K562 (cell line): ENCODE measurements around the gene SLC35G3. TPM values are rescaled to one million over a fixed set of nuclear protein-coding genes. Genes with fewer than 3 reads are reported as not detected.

Experiments used
- ATAC-seq: fragments of 200-7000 bp; cut with Tn5 transposase; 3 replicates; pipeline ENCODE4 v1.9.1; 2020; ENCODE audit warnings: moderate library complexity
- BruUV-seq: library from RNA; stranded (reverse); fragments of 400-500 nt; replicated peaks from 2 replicates; lab custom pipeline; 2021; lab: Mats Ljungman, UMichigan
- CTCF ChIA-PET: fragments of 300-600 bp; formaldehyde crosslinking; extraction: SDS; loops from one replicate; lab custom pipeline; 2021; ENCODE audit warnings: low intra/inter-chr PET ratio; lab: Yijun Ruan, JAX
- POLR2A ChIA-PET: fragments of 300-600, 350-650 bp; sonication (Branson Sonifier 250); formaldehyde crosslinking; extraction: SDS; loops from one replicate; lab custom pipeline; 2021; ENCODE audit warnings: antibody characterized with exemption, inconsistent platforms; lab: Yijun Ruan, JAX
- DNase-seq, 4 experiments: peaks; one replicate each; pipeline versions ENCODE4 v3.0.0 to v3.0.0-alpha.2; 2011 to 2018; ENCODE audit warnings: low spot score in 3 of 4, mixed read lengths in 3 of 4; ENCODE audit errors: extremely low read depth in 1 of 4
- FAIRE-seq: peaks from 2 replicates; lab custom pipeline; 2011; peaks lifted over from hg19 to GRCh38; lab: Jason Lieb, UNC
- H2AFZ ChIP-seq: 2 replicates; pipeline ENCODE4 v1.6.0; 2011; ENCODE audit warnings: low read depth, low read length, control low read depth, inconsistent platforms
- H3K27ac ChIP-seq: fragments of 200-600 bp; 3 replicates; pipeline ENCODE4 v1.8.0; 2011; ENCODE audit warnings: low read depth, mild to moderate bottlenecking, control low read depth, inconsistent platforms, low read length, moderate library complexity, mixed read lengths; ENCODE audit errors: extremely low read depth
- H3K27me3 ChIP-seq, 2 experiments: fragments of 300-600 bp in 1 of 2; 2 replicates in 1 of 2; 3 replicates in 1 of 2; pipeline versions ENCODE4 v1.6.0 to v1.8.0; 2011; ENCODE audit warnings: inconsistent platforms in 2 of 2, low read length in 2 of 2, mild to moderate bottlenecking in 1 of 2, mixed read lengths in 1 of 2, moderate library complexity in 1 of 2; ENCODE audit not compliant: control insufficient read depth in 2 of 2, insufficient read depth in 2 of 2
- H3K36me3 ChIP-seq: fragments of 300-600 bp; 3 replicates; pipeline ENCODE4 v1.8.0; 2011; ENCODE audit warnings: mild to moderate bottlenecking, low read length, inconsistent platforms; ENCODE audit not compliant: control insufficient read depth, insufficient read depth
- H3K4me1 ChIP-seq, 2 experiments: fragments of 200-600 bp in 1 of 2; replicated peaks in 1 of 2; 2 replicates in 1 of 2; 3 replicates in 1 of 2; pipeline versions ENCODE4 v1.5.1 to v1.8.0; 2011; ENCODE audit warnings: inconsistent platforms in 2 of 2, low read length in 2 of 2, mild to moderate bottlenecking in 1 of 2, mixed read lengths in 1 of 2, moderate library complexity in 1 of 2; ENCODE audit not compliant: control insufficient read depth in 2 of 2, insufficient read depth in 2 of 2
- H3K4me2 ChIP-seq: 2 replicates; pipeline ENCODE4 v1.6.1; 2011; ENCODE audit warnings: low read length, control low read depth, inconsistent platforms, mixed read lengths; ENCODE audit not compliant: insufficient read depth
- H3K4me3 ChIP-seq: fragments of 200-600 bp; sonication (generic), shearing (Covaris generic); 2 replicates; pipeline ENCODE4 v1.5.1; 2016; ENCODE audit warnings: control low read depth, inconsistent platforms
- H3K79me2 ChIP-seq: fragments of 200-600 bp; 3 replicates; pipeline ENCODE4 v1.8.0; 2011; ENCODE audit warnings: low read length, inconsistent platforms; ENCODE audit not compliant: control insufficient read depth, insufficient read depth
- H3K9ac ChIP-seq, 2 experiments: 2 replicates each; pipeline versions ENCODE4 v1.6.0 to v1.6.1; 2011; ENCODE audit warnings: low read depth in 2 of 2, low read length in 2 of 2, control low read depth in 1 of 2, inconsistent platforms in 1 of 2, mild to moderate bottlenecking in 1 of 2, mixed read lengths in 1 of 2; ENCODE audit not compliant: insufficient read depth in 1 of 2
- H3K9me1 ChIP-seq: one replicate; pipeline ENCODE4 v1.6.0; 2011; ENCODE audit warnings: inconsistent platforms, mild to moderate bottlenecking, low read length, moderate library complexity; ENCODE audit not compliant: control insufficient read depth, insufficient read depth
- H3K9me3 ChIP-seq: replicated peaks from 2 replicates; pipeline ENCODE4 v1.5.1; 2011; ENCODE audit warnings: low read depth, low read length, inconsistent platforms; ENCODE audit not compliant: control insufficient read depth, insufficient read depth
- H4K20me1 ChIP-seq: replicated peaks from 2 replicates; pipeline ENCODE4 v1.6.1; 2011; ENCODE audit warnings: low read length, inconsistent platforms, mixed read lengths; ENCODE audit not compliant: control insufficient read depth, insufficient read depth
- AFF1 ChIP-seq, 2 experiments: fragments of 450-650 bp; IDR thresholded peaks; 2 replicates each; pipeline ENCODE4 v1.6.1; 2018; ENCODE audit warnings: mild to moderate bottlenecking in 2 of 2, low read depth in 1 of 2; ENCODE audit not compliant: partially characterized antibody in 2 of 2
- DNMT1 ChIP-seq: fragments of 450-650 bp; IDR thresholded peaks from 2 replicates; pipeline ENCODE4 v1.6.1; 2016; ENCODE audit warnings: antibody characterized with exemption, mild to moderate bottlenecking
- EZH2 ChIP-seq: IDR thresholded peaks from 2 replicates; pipeline ENCODE4 v1.6.1; 2012; ENCODE audit warnings: low read depth, mild to moderate bottlenecking, inconsistent platforms, low read length, borderline replicate concordance
- NFYB ChIP-seq: IDR thresholded peaks from 2 replicates; pipeline ENCODE4 v1.6.1; 2011; ENCODE audit warnings: mild to moderate bottlenecking, moderate library complexity; ENCODE audit not compliant: insufficient read length; ENCODE audit errors: extremely low read depth
- POLR2AphosphoS2 ChIP-seq: IDR thresholded peaks from 2 replicates; pipeline ENCODE4 v1.6.1; 2012; ENCODE audit warnings: low read length, improper control_type of control experiment
- PREB ChIP-seq: sonication (generic); formaldehyde crosslinking; IDR thresholded peaks from 2 replicates; pipeline ENCODE4 v1.8.1; 2023; ENCODE audit warnings: mild to moderate bottlenecking, missing genetic modification reagents
- RBM17 ChIP-seq: fragments of 200-400 bp; formaldehyde crosslinking; IDR thresholded peaks from 2 replicates; pipeline ENCODE4 v1.6.1; 2017; ENCODE audit warnings: low read depth, mild to moderate bottlenecking, low read length, borderline replicate concordance
- UBTF ChIP-seq, 2 experiments: IDR thresholded peaks; 2 replicates each; pipeline ENCODE4 v1.6.1; 2012; ENCODE audit warnings: improper control_type of control experiment in 2 of 2, low read depth in 2 of 2, low read length in 2 of 2, borderline replicate concordance in 1 of 2
- ZBTB8A ChIP-seq: fragments of 450-650 bp; IDR thresholded peaks from 2 replicates; pipeline ENCODE4 v1.6.1; 2018; ENCODE audit warnings: mild to moderate bottlenecking, moderate library complexity; ENCODE audit not compliant: partially characterized antibody
- ZHX1 ChIP-seq: fragments of 150-350 bp; conservative IDR thresholded peaks from 2 replicates; pipeline ENCODE4 v1.6.1; 2014; ENCODE audit warnings: low read length
- ZNF586 ChIP-seq: fragments of 450-650 bp; formaldehyde crosslinking; conservative IDR thresholded peaks from 2 replicates; pipeline ENCODE4 v1.4.0; 2020; ENCODE audit warnings: mild to moderate bottlenecking, moderate library complexity
- WGBS: fragments of 100-300 bp; shearing (Covaris generic); methylation state at CpG from one replicate; pipeline ENCODE4 v1.1.6; 2016; ENCODE audit warnings: low coverage, mixed read lengths; ENCODE audit not compliant: insufficient coverage; ENCODE audit errors: missing lambda C conversion rate; 5-methylcytosine and 5-hydroxymethylcytosine counted together
- in situ Hi-C: fragments of 300-500 bp; cut with MboI; formaldehyde crosslinking; loops from 4 replicates; pipeline ENCODE4 v1.15.0; 2018; ENCODE audit warnings: inconsistent platforms, mixed read lengths
- intact Hi-C: fragments of 100-400 bp; cut with micrococcal nuclease; formaldehyde crosslinking; loops from 2 replicates; pipeline ENCODE4 v1.14.2; 2022
- polyA plus RNA-seq, 8 experiments: library from polyadenylated mRNA; depleted of rRNA in 4 of 8; stranded (reverse) in 5 of 8; unstranded in 3 of 8; fragments of >200 nt; fragmentation: Nextera tagmentation in 2 of 8; fragmentation: Illumina TruSeq in 1 of 8; extraction: Ambion mirVana in 2 of 8; extraction: Trizol in 1 of 8; gene quantifications; 2 replicates each; pipeline versions ENCODE4 v1.2.1 to v1.2.3, GENCODE V29; 2011 to 2014; ENCODE audit warnings: inconsistent platforms in 1 of 8, missing spikeins in 1 of 8
- total RNA-seq, 7 experiments: library from RNA; depleted of rRNA in 6 of 7; stranded (reverse); fragments of >200 nt in 6 of 7; fragmentation: Illumina TruSeq in 2 of 7; extraction: Trizol in 2 of 7; gene quantifications; 2 replicates each; pipeline versions ENCODE4 v1.2.1 to v1.2.3, GENCODE V29; 2011 to 2021; ENCODE audit warnings: low replicate concordance in 1 of 7

Gene SLC35G3
- total and polyA plus RNA-seq, 9 of the 15 experiments (the other 6 are each of a cell fraction or from before 2014, with no cell fraction given): not detected

GRCh38 chr17:35222452-35222851 lies 28.3 kb upstream of the SLC35G3 start:
- Histone ChIP-seq H3K79me2 (no peaks in the 10 kb centered on the region), H3K4me2 (no peak overlapping the region), H4K20me1 (no peaks in the 10 kb centered on the region), H3K27me3 (peaks cover 5 to 11% of the 10 kb centered on the region in 2 experiments; a peak in 4 of 5 replicates), H2AFZ (no peak overlapping the region), H3K4me3 (no peak overlapping the region), H3K9ac (no peak overlapping the region), H3K36me3 (no peaks in the 10 kb centered on the region), H3K9me1 (no peaks in the 10 kb centered on the region), H3K27ac (no peak overlapping the region), H3K9me3 (no peaks in the 10 kb centered on the region), H3K4me1 (no peaks in the 10 kb centered on the region)
- BruUV-seq: no TSS peak
- 3% methylated on average over 2 of the region's 2 CpGs for WGBS
- ChIA-PET POLR2A (interaction anchor here (1.4 kb wide), 1 partner anchor 9 kb away, joined by 5 read pairs; no protein-coding TSS in a partner anchor), CTCF (no interaction called here)
- FAIRE-seq (no peak), ATAC-seq (no peak), DNase-seq (no peak)
- intact Hi-C loops: no loop called here
- in situ Hi-C loops: no loop called here
- no peak for TF ChIP-seq DNMT1
- no peak for TF ChIP-seq RBM17
- no peak for TF ChIP-seq UBTF (IDR thresholded peaks at IDR 0.05; ENCODE audit: borderline replicate concordance in 1 of 2, low read depth in 2 of 2, low read length in 2 of 2)
- TF ChIP-seq PREB (CRISPR knock-in tag): no peak
- TF ChIP-seq POLR2AphosphoS2: no peak
- no peak for TF ChIP-seq EZH2
- TF ChIP-seq ZHX1: no peak
- no peak for TF ChIP-seq AFF1 (IDR thresholded peaks at IDR 0.05; ENCODE audit: low read depth in 1 of 2, partially characterized antibody in 2 of 2)
- no peak for TF ChIP-seq ZBTB8A
- no peak for TF ChIP-seq ZNF586
- no peak for TF ChIP-seq NFYB
